ENCODE data around the gene PDE6G. TPM values are rescaled to one million over a fixed set of nuclear protein-coding genes. Genes with fewer than 3 reads are reported as not detected.

The PDE6G gene
- total RNA-seq, 1 experiment from 2014 or later, result 0.85 TPM

DNA sequence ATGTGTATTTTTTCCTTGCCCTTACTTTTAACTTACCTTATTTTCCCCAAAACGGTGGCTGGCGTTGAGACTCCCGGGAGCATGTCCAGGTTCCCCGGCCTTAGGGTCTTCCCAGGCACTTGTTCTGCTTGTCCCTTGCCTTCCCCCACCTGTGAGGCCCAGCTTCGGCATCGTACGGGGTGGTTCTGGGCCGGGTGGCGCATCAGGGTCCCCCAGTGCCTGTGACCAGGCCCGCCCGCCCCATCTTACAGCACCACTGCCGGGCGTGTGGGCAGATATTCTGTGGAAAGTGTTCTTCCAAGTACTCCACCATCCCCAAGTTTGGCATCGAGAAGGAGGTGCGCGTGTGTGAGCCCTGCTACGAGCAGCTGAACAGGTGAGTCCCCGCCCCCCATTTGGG is 34.9 kb upstream of the PDE6G start:
- BruUV-seq (replicated peaks), result no TSS peak
- Histone ChIP-seq H3K27ac (ENCODE audit: low read length) (no peak overlapping the region), H3K9me3 (ENCODE audit: control insufficient read depth, insufficient read depth, low read depth, low read length) (no peaks in the 10 kb centered on the region), H3K36me3 (ENCODE audit: control insufficient read depth, insufficient read depth, low read length) (peaks cover 19% of the 10 kb centered on the region), H3K4me3 (ENCODE audit: low read depth in 2 of 2, low read length in 2 of 2) (no peak overlapping the region), H3K27me3 (ENCODE audit: control insufficient read depth, insufficient read depth, low read length) (no peaks in the 10 kb centered on the region), H3K4me1 (ENCODE audit: control insufficient read depth, insufficient read depth, low read length) (no peaks in the 10 kb centered on the region)
- DNase-seq (ENCODE audit: low read depth, low spot score) (no peak), ATAC-seq (no peak)
- intact Hi-C loops (cut with micrococcal nuclease; ENCODE audit: unreplicated experiment) (no loop called here), in situ Hi-C loops (cut with HindIII; ENCODE audit: low pct_unique_long_range_greater_than_20kb, low sequenced_read_pairs) (no loop called here)
- ChIA-PET POLR2A (interaction anchor here (0.6 kb wide), 2 partner anchors 16 to 179 kb away, joined by 3 read pairs; no protein-coding TSS in a partner anchor), CTCF (no interaction called here)
- TF ChIP-seq SIN3A (IDR thresholded peaks at IDR 0.05; ENCODE audit: borderline replicate concordance, insufficient read depth, low read depth, low read length) (no peak), POLR2AphosphoS5 (IDR thresholded peaks at IDR 0.05; ENCODE audit: low read depth, low read length) (no peak), TCF7L2 (IDR thresholded peaks at IDR 0.05; ENCODE audit: low read depth, low read length) (no peak)
- TF ChIP-seq, protein P1, sequence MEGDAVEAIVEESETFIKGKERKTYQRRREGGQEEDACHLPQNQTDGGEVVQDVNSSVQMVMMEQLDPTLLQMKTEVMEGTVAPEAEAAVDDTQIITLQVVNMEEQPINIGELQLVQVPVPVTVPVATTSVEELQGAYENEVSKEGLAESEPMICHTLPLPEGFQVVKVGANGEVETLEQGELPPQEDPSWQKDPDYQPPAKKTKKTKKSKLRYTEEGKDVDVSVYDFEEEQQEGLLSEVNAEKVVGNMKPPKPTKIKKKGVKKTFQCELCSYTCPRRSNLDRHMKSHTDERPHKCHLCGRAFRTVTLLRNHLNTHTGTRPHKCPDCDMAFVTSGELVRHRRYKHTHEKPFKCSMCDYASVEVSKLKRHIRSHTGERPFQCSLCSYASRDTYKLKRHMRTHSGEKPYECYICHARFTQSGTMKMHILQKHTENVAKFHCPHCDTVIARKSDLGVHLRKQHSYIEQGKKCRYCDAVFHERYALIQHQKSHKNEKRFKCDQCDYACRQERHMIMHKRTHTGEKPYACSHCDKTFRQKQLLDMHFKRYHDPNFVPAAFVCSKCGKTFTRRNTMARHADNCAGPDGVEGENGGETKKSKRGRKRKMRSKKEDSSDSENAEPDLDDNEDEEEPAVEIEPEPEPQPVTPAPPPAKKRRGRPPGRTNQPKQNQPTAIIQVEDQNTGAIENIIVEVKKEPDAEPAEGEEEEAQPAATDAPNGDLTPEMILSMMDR (IDR thresholded peaks at IDR 0.05), result no peak
- TF ChIP-seq, protein P2, sequence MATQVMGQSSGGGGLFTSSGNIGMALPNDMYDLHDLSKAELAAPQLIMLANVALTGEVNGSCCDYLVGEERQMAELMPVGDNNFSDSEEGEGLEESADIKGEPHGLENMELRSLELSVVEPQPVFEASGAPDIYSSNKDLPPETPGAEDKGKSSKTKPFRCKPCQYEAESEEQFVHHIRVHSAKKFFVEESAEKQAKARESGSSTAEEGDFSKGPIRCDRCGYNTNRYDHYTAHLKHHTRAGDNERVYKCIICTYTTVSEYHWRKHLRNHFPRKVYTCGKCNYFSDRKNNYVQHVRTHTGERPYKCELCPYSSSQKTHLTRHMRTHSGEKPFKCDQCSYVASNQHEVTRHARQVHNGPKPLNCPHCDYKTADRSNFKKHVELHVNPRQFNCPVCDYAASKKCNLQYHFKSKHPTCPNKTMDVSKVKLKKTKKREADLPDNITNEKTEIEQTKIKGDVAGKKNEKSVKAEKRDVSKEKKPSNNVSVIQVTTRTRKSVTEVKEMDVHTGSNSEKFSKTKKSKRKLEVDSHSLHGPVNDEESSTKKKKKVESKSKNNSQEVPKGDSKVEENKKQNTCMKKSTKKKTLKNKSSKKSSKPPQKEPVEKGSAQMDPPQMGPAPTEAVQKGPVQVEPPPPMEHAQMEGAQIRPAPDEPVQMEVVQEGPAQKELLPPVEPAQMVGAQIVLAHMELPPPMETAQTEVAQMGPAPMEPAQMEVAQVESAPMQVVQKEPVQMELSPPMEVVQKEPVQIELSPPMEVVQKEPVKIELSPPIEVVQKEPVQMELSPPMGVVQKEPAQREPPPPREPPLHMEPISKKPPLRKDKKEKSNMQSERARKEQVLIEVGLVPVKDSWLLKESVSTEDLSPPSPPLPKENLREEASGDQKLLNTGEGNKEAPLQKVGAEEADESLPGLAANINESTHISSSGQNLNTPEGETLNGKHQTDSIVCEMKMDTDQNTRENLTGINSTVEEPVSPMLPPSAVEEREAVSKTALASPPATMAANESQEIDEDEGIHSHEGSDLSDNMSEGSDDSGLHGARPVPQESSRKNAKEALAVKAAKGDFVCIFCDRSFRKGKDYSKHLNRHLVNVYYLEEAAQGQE (IDR thresholded peaks at IDR 0.05; ENCODE audit: insufficient read depth in 1 of 2, low read depth in 2 of 2, low read length in 1 of 2), result no peak

DNA sequence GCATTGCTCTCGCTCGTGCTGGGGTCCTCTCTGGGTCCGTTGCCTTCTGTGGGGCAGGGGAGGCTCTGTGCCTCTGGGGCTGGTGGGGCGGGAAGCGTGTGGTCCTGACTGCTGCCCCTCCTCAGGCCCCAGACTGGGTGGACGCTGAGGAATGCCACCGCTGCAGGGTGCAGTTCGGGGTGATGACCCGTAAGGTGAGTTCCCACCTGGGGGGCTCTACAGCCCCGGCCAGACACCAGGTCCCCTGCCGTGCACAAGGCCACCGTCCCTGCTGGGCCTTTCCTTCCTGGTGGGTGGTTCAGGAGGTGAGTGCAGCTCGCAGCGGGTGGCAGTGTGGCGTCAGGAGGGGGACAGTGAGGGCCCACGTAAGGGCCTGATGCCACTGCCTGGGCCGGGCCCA is 34.2 kb upstream of the PDE6G start:
- no peak overlapping the region for H3K4me3 ChIP-seq (ENCODE audit: low read depth in 2 of 2, low read length in 2 of 2)
- H3K36me3 ChIP-seq (ENCODE audit: control insufficient read depth, insufficient read depth, low read length), result peaks cover 18% of the 10 kb centered on the region
- ChIA-PET CTCF (no interaction called here), POLR2A (interaction anchor here (0.6 kb wide), 2 partner anchors 16 to 178 kb away, joined by 3 read pairs; no protein-coding TSS in a partner anchor)
- no peak overlapping the region for H3K27ac ChIP-seq (ENCODE audit: low read length)
- in situ Hi-C loops (cut with HindIII; ENCODE audit: low pct_unique_long_range_greater_than_20kb, low sequenced_read_pairs) (no loop called here), intact Hi-C loops (cut with micrococcal nuclease; ENCODE audit: unreplicated experiment) (no loop called here)
- DNase-seq (ENCODE audit: low read depth, low spot score) (no peak), ATAC-seq (0 out of 2 replicates have a peak, but pooled peaks have one; percentile 3)
- no TSS peak for BruUV-seq (replicated peaks)
- no peaks in the 10 kb centered on the region for H3K9me3 ChIP-seq (ENCODE audit: control insufficient read depth, insufficient read depth, low read depth, low read length)
- peaks cover 2% of the 10 kb centered on the region for H3K4me1 ChIP-seq (ENCODE audit: control insufficient read depth, insufficient read depth, low read length)
- H3K27me3 ChIP-seq (ENCODE audit: control insufficient read depth, insufficient read depth, low read length), result no peaks in the 10 kb centered on the region
- TF ChIP-seq TCF7L2 (IDR thresholded peaks at IDR 0.05; ENCODE audit: low read depth, low read length), result no peak
- no peak for TF ChIP-seq SIN3A (IDR thresholded peaks at IDR 0.05; ENCODE audit: borderline replicate concordance, insufficient read depth, low read depth, low read length)
- TF ChIP-seq, protein P2 (IDR thresholded peaks at IDR 0.05; ENCODE audit: insufficient read depth in 1 of 2, low read depth in 2 of 2, low read length in 1 of 2), result no peak
- no peak for TF ChIP-seq POLR2AphosphoS5 (IDR thresholded peaks at IDR 0.05; ENCODE audit: low read depth, low read length)
- TF ChIP-seq, protein P1 (IDR thresholded peaks at IDR 0.05), result no peak
